ENCODE data around the gene ASPHD2. TPM values are rescaled to one million over a fixed set of nuclear protein-coding genes. Genes with fewer than 3 reads are reported as not detected.

The ASPHD2 gene
- total RNA-seq, 2 donors from 2014 or later: 14.6 to 18.1 TPM

GRCh38 chr22:26457661-26458272 is 28.7 kb downstream of the ASPHD2 start:
- Mint-ChIP-seq H3K4me3 (no peak overlapping the region), H3K9me3 (no peaks in the 10 kb centered on the region), H3K27ac (no peak overlapping the region), H3K27me3 (ENCODE audit: low read depth) (no peaks in the 10 kb centered on the region), H3K4me1 (ENCODE audit: low read depth) (no peaks in the 10 kb centered on the region), H3K36me3 (ENCODE audit: insufficient read depth in 2 of 2) (peaks cover 0 to 12% of the 10 kb centered on the region in 2 donors)
- DNase-seq: no peak
- ATAC-seq (replicated peaks in 1 of 2): no peak

- no peaks in the 10 kb centered on the region for H3K9me3 Mint-ChIP-seq
- no peaks in the 10 kb centered on the region for H3K27me3 Mint-ChIP-seq (ENCODE audit: low read depth)
- no peak for ATAC-seq (replicated peaks in 1 of 2)
- no peak overlapping the region for H3K4me3 Mint-ChIP-seq
- H3K36me3 Mint-ChIP-seq (ENCODE audit: insufficient read depth in 2 of 2): peaks cover 0 to 19% of the 10 kb centered on the region in 2 donors
- DNase-seq: no peak
- no peaks in the 10 kb centered on the region for H3K4me1 Mint-ChIP-seq (ENCODE audit: low read depth)
- no peak overlapping the region for H3K27ac Mint-ChIP-seq
These were observed 31.1 kb downstream of the ASPHD2 start for GRCh38 chr22:26460202-26460601.

DNA sequence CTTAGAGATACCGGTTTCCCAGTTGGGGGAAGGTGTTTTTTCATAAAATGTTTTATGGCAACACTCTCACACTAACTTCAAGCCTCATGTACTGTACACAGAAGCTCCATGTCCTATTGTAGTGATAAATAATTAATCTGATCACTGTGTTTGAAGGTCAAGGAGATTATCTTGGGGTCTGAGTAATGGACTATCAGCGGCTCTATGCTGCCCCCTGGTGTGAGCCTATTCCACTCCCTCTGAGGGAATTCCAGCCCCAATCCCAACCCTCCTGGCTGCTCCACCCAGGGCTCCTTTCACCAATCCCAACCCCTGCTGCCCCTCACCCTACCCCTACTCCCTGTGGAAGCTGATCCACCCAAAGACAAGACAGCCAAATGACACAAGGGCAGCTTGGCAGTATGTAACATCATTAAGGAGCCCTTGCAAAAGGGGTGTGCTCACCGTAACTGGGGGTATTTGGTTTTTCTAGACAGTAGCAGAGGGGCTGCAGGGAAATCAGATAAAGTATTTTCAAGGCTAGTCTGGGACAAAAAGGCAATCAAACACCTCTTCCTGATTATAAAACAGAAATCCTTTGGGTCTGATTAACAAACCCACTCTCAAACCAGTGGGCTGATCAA is 32.2 kb downstream of the ASPHD2 start:
- ATAC-seq (replicated peaks in 1 of 2): peak; percentile 32 to 36
- Mint-ChIP-seq H3K27me3 (ENCODE audit: low read depth) (no peaks in the 10 kb centered on the region), H3K4me1 (ENCODE audit: low read depth) (no peaks in the 10 kb centered on the region), H3K9me3 (no peaks in the 10 kb centered on the region), H3K27ac (no peak overlapping the region), H3K4me3 (no peak overlapping the region), H3K36me3 (ENCODE audit: insufficient read depth in 2 of 2) (peaks cover 0 to 23% of the 10 kb centered on the region in 2 donors)
- DNase-seq: peak; percentile 41 to 42

DNA sequence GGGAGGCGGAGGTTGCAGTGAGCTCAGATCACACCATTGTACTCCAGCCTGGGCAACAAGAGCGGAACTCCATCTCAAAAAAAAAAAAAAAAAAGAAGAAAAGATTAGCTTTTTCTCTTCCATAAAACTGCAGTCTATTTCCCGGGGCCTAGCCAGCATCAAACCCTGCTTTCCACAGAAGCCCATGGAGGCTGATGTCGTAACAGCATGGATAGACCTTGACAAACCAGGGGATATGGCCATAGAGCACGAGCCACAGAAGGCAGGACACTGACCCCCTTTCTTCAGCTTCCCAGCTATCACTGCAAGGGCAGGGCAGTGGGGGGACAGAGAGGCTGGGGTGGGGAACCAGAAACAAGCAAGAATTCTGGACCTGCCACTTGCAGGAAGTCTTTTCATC is 33.0 kb downstream of the ASPHD2 start:
- ATAC-seq (replicated peaks in 1 of 2) (no peak), DNase-seq (no peak)
- Mint-ChIP-seq H3K27me3 (ENCODE audit: low read depth) (no peaks in the 10 kb centered on the region), H3K4me1 (ENCODE audit: low read depth) (no peaks in the 10 kb centered on the region), H3K4me3 (no peak overlapping the region), H3K36me3 (ENCODE audit: insufficient read depth in 2 of 2) (peaks cover 0 to 23% of the 10 kb centered on the region in 2 donors), H3K9me3 (no peaks in the 10 kb centered on the region), H3K27ac (no peak overlapping the region)

- H3K4me1 Mint-ChIP-seq (ENCODE audit: low read depth): no peaks in the 10 kb centered on the region
- no peaks in the 10 kb centered on the region for H3K9me3 Mint-ChIP-seq
- H3K4me3 Mint-ChIP-seq: no peak overlapping the region
- ATAC-seq (replicated peaks in 1 of 2) (no peak), DNase-seq (no peak)
- H3K36me3 Mint-ChIP-seq (ENCODE audit: insufficient read depth in 2 of 2): peaks cover 0 to 18% of the 10 kb centered on the region in 2 donors
- H3K27me3 Mint-ChIP-seq (ENCODE audit: low read depth): no peaks in the 10 kb centered on the region
- H3K27ac Mint-ChIP-seq: no peak overlapping the region
These were observed 33.6 kb downstream of the ASPHD2 start for GRCh38 chr22:26462641-26463040.

DNA sequence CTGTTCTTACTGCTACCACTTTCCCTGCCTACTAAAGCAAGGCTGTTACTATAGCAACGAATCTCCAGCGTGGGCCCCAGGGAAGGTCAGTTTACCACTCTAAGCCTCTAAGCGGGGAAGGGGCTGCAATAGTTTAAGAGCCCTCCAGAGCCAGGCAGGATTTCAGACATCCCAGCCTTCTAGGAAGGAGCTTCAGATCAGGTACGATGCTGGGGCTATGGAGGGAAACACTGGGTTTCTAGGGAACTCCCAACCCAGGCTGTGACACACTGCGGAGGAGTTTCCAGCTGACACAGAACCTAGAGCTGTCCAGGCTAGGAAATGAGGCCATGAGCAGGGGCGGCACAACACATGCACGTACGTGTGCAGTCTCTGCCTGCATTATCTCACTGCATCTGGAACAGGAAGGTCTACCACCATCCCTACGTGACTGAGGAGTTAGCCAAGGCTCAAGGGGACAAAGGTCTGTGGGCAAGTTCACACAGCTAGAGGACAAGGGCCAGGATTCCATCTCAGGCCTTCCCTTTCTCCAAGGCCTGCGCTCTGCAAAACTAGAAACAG is 34.1 kb downstream of the ASPHD2 start:
- ATAC-seq (replicated peaks in 1 of 2) (no peak), DNase-seq (no peak)
- no peaks in the 10 kb centered on the region for H3K4me1 Mint-ChIP-seq (ENCODE audit: low read depth)
- peaks cover 0 to 17% of the 10 kb centered on the region in 2 donors for H3K36me3 Mint-ChIP-seq (ENCODE audit: insufficient read depth in 2 of 2)
- H3K27me3 Mint-ChIP-seq (ENCODE audit: low read depth): no peaks in the 10 kb centered on the region
- H3K9me3 Mint-ChIP-seq: no peaks in the 10 kb centered on the region
- H3K4me3 Mint-ChIP-seq: no peak overlapping the region
- no peak overlapping the region for H3K27ac Mint-ChIP-seq

GRCh38 chr22:26463688-26464087 is 34.6 kb downstream of the ASPHD2 start:
- Mint-ChIP-seq H3K9me3 (no peaks in the 10 kb centered on the region), H3K27ac (no peak overlapping the region), H3K36me3 (ENCODE audit: insufficient read depth in 2 of 2) (peaks cover 0 to 17% of the 10 kb centered on the region in 2 donors), H3K27me3 (ENCODE audit: low read depth) (no peaks in the 10 kb centered on the region), H3K4me3 (no peak overlapping the region), H3K4me1 (ENCODE audit: low read depth) (no peaks in the 10 kb centered on the region)
- no peak for DNase-seq
- ATAC-seq (replicated peaks in 1 of 2): no peak

DNA sequence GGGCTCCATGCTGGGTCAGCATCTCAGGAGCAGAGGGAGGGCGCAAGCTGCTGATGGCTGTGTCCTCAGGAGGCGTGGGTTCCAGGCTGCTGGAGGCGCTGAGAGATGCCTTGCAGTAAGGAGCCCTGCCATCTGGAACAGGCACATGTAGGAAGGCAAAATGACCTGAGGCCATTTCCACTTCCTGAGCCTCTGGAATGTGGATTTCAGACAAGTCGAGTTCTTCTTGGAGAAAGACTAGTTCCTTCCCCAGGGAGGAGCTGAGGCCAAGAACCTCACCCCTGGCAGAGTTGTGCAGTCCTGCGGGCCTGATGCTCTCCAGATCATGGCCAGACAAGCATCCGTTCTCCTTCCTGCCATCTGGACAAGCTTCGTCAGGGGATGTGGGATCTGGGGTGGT is 35.3 kb downstream of the ASPHD2 start:
- H3K27ac Mint-ChIP-seq: no peak overlapping the region
- H3K4me1 Mint-ChIP-seq (ENCODE audit: low read depth): no peaks in the 10 kb centered on the region
- no peak for ATAC-seq (replicated peaks in 1 of 2)
- no peaks in the 10 kb centered on the region for H3K9me3 Mint-ChIP-seq
- peaks cover 2 to 24% of the 10 kb centered on the region in 2 donors for H3K36me3 Mint-ChIP-seq (ENCODE audit: insufficient read depth in 2 of 2)
- H3K4me3 Mint-ChIP-seq: no peak overlapping the region
- H3K27me3 Mint-ChIP-seq (ENCODE audit: low read depth): no peaks in the 10 kb centered on the region
- DNase-seq: no peak

DNA sequence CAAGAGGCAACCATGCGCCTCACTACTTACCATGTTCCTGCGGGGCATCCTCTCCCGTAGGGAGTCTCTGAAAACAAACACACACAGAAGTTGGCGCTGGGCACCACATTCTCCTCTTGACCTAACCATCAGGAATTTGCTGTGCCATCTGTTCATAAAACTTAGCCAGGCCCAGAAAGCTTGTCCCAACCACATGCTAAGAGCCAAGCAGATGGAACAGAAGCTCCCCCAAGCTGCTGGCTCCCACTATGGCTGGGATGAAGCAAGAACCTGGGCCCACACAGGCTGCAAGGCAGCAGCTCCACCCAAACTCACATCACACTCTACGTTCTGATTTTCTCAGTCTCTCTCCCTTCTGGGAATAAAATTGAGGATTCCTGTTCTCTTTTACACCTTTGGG is 37.1 kb downstream of the ASPHD2 start:
- H3K9me3 Mint-ChIP-seq: no peaks in the 10 kb centered on the region

DNA sequence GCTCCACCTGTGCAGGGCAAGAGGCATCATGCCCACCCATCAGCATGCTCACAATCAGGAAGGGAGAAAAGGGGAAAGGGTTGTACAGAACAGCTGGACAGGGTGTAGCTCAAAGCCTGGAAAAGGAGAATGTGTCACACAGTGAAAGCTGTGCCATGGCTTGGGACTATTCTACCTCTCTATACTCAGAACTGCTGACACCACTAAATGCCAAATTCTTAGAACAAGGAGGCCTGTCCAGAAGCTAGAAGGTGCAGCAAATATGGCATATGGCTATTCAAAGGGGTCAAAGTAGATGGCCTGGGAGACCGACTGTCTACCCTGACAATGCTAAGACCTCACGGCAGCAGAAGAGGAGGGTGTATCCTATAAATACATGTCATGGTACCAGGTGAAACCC is 41.7 kb downstream of the ASPHD2 start:
- peaks cover 3 to 19% of the 10 kb centered on the region in 2 donors for H3K36me3 Mint-ChIP-seq (ENCODE audit: insufficient read depth in 2 of 2)
- no peak for DNase-seq
- no peaks in the 10 kb centered on the region for H3K9me3 Mint-ChIP-seq
- no peak overlapping the region for H3K4me3 Mint-ChIP-seq
- no peaks in the 10 kb centered on the region for H3K27me3 Mint-ChIP-seq (ENCODE audit: low read depth)
- ATAC-seq (replicated peaks in 1 of 2): no peak
- no peak overlapping the region for H3K27ac Mint-ChIP-seq
- H3K4me1 Mint-ChIP-seq (ENCODE audit: low read depth): peaks cover 8% of the 10 kb centered on the region

More for the DNA sequence above, 37.1 kb downstream of the ASPHD2 start:
- Mint-ChIP-seq H3K4me1 (ENCODE audit: low read depth) (no peaks in the 10 kb centered on the region), H3K27me3 (ENCODE audit: low read depth) (no peaks in the 10 kb centered on the region), H3K4me3 (no peak overlapping the region), H3K36me3 (ENCODE audit: insufficient read depth in 2 of 2) (peaks cover 2 to 25% of the 10 kb centered on the region in 2 donors), H3K27ac (peak overlapping the region; percentile 16)
- no peak for DNase-seq
- no peak for ATAC-seq (replicated peaks in 1 of 2)

GRCh38 chr22:26471522-26471921 is 42.5 kb downstream of the ASPHD2 start:
- DNase-seq (no peak), ATAC-seq (replicated peaks in 1 of 2) (no peak)
- H3K27ac Mint-ChIP-seq: no peak overlapping the region
- no peaks in the 10 kb centered on the region for H3K9me3 Mint-ChIP-seq
- H3K27me3 Mint-ChIP-seq (ENCODE audit: low read depth): no peaks in the 10 kb centered on the region
- peaks cover 3 to 19% of the 10 kb centered on the region in 2 donors for H3K36me3 Mint-ChIP-seq (ENCODE audit: insufficient read depth in 2 of 2)
- no peak overlapping the region for H3K4me3 Mint-ChIP-seq
- peaks cover 12% of the 10 kb centered on the region for H3K4me1 Mint-ChIP-seq (ENCODE audit: low read depth)

DNA sequence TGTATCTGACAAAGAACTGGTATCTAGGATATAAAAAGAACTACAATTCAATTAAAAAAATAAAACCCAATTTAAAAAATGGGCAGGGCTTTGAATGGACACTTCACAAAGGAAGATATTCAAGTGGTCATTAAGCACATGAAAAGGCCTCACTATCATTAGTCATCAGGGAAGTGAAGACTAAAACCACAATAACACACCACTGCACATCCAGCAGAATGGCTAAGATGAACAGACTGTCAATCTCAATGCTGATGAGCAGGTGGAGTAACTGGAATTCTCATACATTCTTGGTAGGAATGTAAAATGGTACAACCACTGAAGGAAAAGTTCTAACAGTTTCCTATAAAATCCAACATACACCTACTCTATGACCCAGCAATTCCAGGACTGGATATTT is 45.6 kb downstream of the ASPHD2 start:
- Mint-ChIP-seq H3K36me3 (ENCODE audit: insufficient read depth in 2 of 2) (peaks cover 12 to 23% of the 10 kb centered on the region in 2 donors), H3K27ac (peak overlapping the region; percentile 19), H3K9me3 (no peaks in the 10 kb centered on the region), H3K4me3 (no peak overlapping the region), H3K4me1 (ENCODE audit: low read depth) (peaks cover 42% of the 10 kb centered on the region), H3K27me3 (ENCODE audit: low read depth) (no peaks in the 10 kb centered on the region)
- ATAC-seq (replicated peaks in 1 of 2) (no peak), DNase-seq (no peak)

DNA sequence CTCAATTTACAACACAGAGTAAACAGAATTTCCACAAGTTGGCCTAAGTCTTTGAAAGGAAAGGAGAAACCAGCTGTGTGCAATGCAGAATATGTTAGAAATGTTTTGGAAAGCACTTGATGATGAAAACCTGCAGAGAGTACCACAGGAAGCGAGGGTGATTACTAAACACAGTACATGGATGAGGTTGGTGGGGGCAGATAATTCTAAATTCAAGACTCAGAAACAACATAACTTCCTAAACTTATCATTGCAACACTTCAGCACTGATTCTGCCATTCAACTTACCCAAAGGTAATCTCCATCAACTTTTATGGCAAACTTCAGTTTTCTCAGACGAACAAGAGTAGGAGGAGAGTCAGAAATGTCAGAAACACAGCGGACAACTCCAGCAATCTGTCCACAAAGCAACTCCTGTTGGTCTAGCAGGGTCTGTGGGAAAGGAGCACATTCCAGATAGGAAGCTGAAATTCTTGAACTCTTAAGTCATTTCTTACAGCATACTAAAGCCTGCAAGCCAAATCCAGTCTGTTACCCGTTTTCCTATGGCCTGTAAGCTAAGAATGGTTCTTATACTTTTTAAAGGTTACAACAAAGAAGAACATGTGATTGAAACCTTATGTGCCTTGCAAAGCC is 47.8 kb downstream of the ASPHD2 start:
- Mint-ChIP-seq H3K27ac (peak overlapping the region; percentile 66), H3K4me3 (peak overlapping the region; percentile 4 to 22), H3K4me1 (ENCODE audit: low read depth) (peaks cover 63% of the 10 kb centered on the region), H3K36me3 (ENCODE audit: insufficient read depth in 2 of 2) (peaks cover 10 to 24% of the 10 kb centered on the region in 2 donors), H3K27me3 (ENCODE audit: low read depth) (no peaks in the 10 kb centered on the region), H3K9me3 (no peaks in the 10 kb centered on the region)
- ATAC-seq (replicated peaks in 1 of 2) (peak; percentile 45 to 59), DNase-seq (no peak)

All from activated T-cell treated with anti-CD3 and anti-CD28 coated beads, Interleukin-2, amount 50 U/mL, for 72 hours (primary cell).